Muscle layer of colon (tissue), 2 donors: ENCODE measurements around the gene MRPL48.

Source experiments
- H3K27ac ChIP-seq: one replicate; pipeline ENCODE4 v1.7.0; 2013; ENCODE audit warnings: low read depth, mild to moderate bottlenecking, low read length, moderate library complexity
- H3K27me3 ChIP-seq, 2 donors: one replicate each; pipeline ENCODE4 v1.7.0; 2013; ENCODE audit warnings: low read length in 2 of 2, mild to moderate bottlenecking in 2 of 2; ENCODE audit not compliant: insufficient read depth in 2 of 2, control insufficient read depth in 1 of 2
- H3K36me3 ChIP-seq: one replicate; pipeline ENCODE4 v1.7.0; 2013; ENCODE audit warnings: mild to moderate bottlenecking, low read length; ENCODE audit not compliant: insufficient read depth
- H3K4me1 ChIP-seq: one replicate; pipeline ENCODE4 v1.7.0; 2013; ENCODE audit warnings: mild to moderate bottlenecking, low read length; ENCODE audit not compliant: insufficient read depth
- H3K4me3 ChIP-seq, 2 donors: one replicate each; pipeline ENCODE4 v1.7.0; 2013; ENCODE audit warnings: low read length in 2 of 2, low read depth in 1 of 2, mild to moderate bottlenecking in 1 of 2, moderate library complexity in 1 of 2
- H3K9ac ChIP-seq: one replicate; pipeline ENCODE4 v1.7.0; 2013; ENCODE audit warnings: low read length
- H3K9me3 ChIP-seq: one replicate; pipeline ENCODE4 v1.7.0; 2013; ENCODE audit warnings: mild to moderate bottlenecking, low read length
- donor health status: abdominal sarcoma.
- donor health status: Adenocarcinoma of cecum.

The MRPL48 gene

DNA sequence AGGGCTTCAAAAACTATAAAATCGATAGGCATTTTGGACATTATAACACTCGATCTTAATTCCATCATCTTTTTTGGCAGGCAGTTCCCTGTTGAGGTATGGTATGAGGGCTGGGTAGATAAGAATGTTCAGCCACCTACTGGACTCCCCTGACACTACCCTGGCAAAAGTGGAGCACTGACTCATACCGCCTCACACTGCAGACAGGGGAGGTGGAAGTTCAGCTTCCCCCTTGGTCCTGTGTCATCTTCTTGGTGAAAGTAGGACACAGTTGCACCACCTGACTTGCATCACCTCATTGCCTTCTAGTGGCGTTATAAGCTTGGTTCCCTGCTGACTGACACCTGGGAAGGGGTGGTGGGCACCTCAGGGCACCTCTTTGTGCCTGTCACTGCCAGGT, 119.5 kb downstream of the MRPL48 start:
- peaks cover 16% of the 10 kb centered on the region for H3K36me3 ChIP-seq
- no peaks in the 10 kb centered on the region for H3K9me3 ChIP-seq
- H3K4me1 ChIP-seq, result no peaks in the 10 kb centered on the region
- no peak overlapping the region for H3K27ac ChIP-seq
- no peak overlapping the region for H3K9ac ChIP-seq
- no peaks in the 10 kb centered on the region for H3K27me3 ChIP-seq
- H3K4me3 ChIP-seq, result no peak overlapping the region

DNA sequence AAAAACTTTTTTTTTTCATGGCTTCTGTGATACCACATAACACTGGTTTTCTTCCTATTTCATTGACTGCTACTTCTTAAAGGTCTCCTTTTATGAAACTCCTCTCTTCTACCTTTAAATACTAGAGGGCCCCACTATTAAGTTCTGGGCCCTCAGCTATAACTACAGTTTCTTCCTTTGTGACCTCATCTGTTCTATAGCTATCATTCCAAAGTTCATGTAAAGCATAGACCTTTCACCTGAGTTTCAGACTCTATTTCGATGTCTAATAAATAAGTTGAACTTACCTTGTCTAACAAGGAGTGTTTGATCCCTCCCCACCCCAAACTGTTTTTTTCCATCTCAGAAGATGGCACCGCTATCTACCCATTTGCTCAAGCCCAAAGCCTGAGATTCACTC, 124.4 kb downstream of the MRPL48 start:
- peaks cover 41% of the 10 kb centered on the region for H3K36me3 ChIP-seq
- no peaks in the 10 kb centered on the region for H3K4me1 ChIP-seq
- no peak overlapping the region for H3K4me3 ChIP-seq
- H3K27ac ChIP-seq, result no peak overlapping the region
- no peak overlapping the region for H3K9ac ChIP-seq
- no peaks in the 10 kb centered on the region for H3K27me3 ChIP-seq
- H3K9me3 ChIP-seq, result no peaks in the 10 kb centered on the region

DNA sequence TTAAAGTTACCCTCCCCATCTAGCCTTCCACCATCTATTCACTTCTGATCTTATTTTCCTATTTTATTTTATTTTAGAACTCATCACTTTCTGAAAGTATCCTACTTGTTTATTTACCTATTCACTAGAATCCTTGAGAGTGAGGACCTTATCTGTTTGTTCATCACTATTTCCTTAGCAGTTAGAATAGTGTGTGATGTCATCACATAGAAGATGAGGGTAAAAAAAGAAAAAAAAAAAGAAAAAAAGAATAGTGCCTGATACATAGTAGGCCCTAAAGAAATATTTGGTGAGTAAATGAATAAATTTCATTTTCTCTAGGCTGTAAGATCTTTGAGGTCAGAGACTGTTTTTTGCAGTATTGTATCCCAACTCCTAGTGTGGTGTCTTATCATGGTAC, 125.8 kb downstream of the MRPL48 start:
- Histone ChIP-seq H3K9ac (no peak overlapping the region), H3K4me1 (no peaks in the 10 kb centered on the region), H3K36me3 (peaks cover 43% of the 10 kb centered on the region), H3K27me3 (no peaks in the 10 kb centered on the region), H3K4me3 (no peak overlapping the region), H3K27ac (no peak overlapping the region), H3K9me3 (no peaks in the 10 kb centered on the region)

DNA sequence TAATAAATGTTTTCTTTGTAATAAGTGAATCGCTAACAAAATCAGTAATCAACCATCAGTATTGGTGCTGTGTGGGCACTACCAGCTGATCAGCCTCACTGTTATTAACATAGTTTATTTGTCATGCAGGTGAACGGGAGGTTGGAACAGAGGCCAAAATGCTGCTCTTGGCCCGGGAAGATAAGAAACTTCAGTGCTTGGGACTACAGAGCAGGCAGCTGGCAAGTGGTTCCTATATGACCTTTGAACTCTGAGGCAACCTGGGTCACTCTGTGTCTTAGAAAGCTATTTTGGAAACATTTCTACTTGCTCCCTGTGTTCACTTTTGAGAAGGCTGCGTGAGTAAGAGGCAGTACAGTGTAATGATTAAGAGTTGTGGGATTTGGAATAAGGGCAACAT, 126.6 kb downstream of the MRPL48 start:
- no peaks in the 10 kb centered on the region for H3K4me1 ChIP-seq
- H3K36me3 ChIP-seq, result peaks cover 49% of the 10 kb centered on the region
- no peak overlapping the region for H3K9ac ChIP-seq
- H3K27me3 ChIP-seq, result no peaks in the 10 kb centered on the region
- no peak overlapping the region for H3K27ac ChIP-seq
- H3K9me3 ChIP-seq, result no peaks in the 10 kb centered on the region
- H3K4me3 ChIP-seq, result no peak overlapping the region
